ENCODE measurements around the gene LARGE1.
A peak's percentile ranks its signal among the peaks of the same experiment; 100 is the strongest.

Gene LARGE1

DNA sequence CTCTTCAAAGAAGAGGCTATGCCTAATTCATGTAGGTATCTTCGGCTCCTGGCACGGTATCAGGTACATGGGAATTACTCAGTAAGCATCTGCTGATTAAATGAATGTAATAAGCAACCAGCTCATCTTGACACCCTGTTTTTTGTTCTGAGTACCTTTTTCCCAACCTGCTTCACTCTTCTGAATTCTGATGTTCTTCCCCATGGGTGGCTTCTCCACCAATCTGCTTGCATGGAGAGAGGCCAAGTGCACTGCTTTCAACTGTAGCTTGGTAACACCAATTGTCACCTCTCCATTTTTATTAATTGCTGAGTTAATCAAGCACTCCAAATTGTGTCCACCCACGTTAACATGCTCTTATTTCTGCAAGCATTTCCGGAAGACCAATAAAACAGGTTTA is 40.5 kb downstream of the LARGE1 start:
- DNase-seq (ENCODE audit: insufficient read length, low spot score) (no peak), FAIRE-seq (no peak)
- TF ChIP-seq PAX5 (IDR thresholded peaks at IDR 0.05; ENCODE audit: insufficient read depth, low read length, severe bottlenecking), result no peak
- TF ChIP-seq SPI1 (IDR thresholded peaks at IDR 0.05; ENCODE audit: low read depth, low read length), result no peak
- TF ChIP-seq TAF1 (IDR thresholded peaks at IDR 0.05; ENCODE audit: low read depth, low read length), result no peak
- TF ChIP-seq POU2F2 (IDR thresholded peaks at IDR 0.05; ENCODE audit: low read depth, low read length), result no peak
- TF ChIP-seq POLR2A (IDR thresholded peaks at IDR 0.05; ENCODE audit: low read depth, low read length), result no peak
- TF ChIP-seq POLR2AphosphoS5 (IDR thresholded peaks at IDR 0.05; ENCODE audit: low read depth, low read length), result no peak

DNA sequence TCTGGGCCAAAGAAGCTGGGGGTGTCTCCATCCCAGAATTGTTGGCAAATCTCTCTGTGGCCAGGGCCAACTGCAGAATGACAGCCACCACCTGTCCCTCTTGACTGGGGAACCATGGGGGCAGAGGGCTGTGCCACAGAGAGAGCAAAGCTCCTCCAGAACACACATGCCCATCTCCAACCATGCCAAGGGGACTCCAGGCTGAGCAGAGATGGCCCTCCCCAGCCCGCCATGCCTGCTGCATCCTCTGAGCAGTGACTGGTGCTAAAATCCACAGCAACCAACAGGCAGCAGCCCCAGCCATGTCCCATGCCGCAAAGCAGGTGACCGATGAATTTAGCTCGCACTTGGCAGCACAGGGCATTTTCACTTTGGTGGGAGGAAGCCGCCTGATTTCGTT is 45.0 kb downstream of the LARGE1 start:
- DNase-seq (ENCODE audit: insufficient read length, low spot score), result no peak
- no peak for FAIRE-seq
- TF ChIP-seq SPI1 (IDR thresholded peaks at IDR 0.05; ENCODE audit: low read depth, low read length), result no peak
- no peak for TF ChIP-seq POU2F2 (IDR thresholded peaks at IDR 0.05; ENCODE audit: low read depth, low read length)
- no peak for TF ChIP-seq PAX5 (IDR thresholded peaks at IDR 0.05; ENCODE audit: insufficient read depth, low read length, severe bottlenecking)
- TF ChIP-seq POLR2A (IDR thresholded peaks at IDR 0.05; ENCODE audit: low read depth, low read length), result no peak
- TF ChIP-seq TAF1 (IDR thresholded peaks at IDR 0.05; ENCODE audit: low read depth, low read length), result no peak

DNA sequence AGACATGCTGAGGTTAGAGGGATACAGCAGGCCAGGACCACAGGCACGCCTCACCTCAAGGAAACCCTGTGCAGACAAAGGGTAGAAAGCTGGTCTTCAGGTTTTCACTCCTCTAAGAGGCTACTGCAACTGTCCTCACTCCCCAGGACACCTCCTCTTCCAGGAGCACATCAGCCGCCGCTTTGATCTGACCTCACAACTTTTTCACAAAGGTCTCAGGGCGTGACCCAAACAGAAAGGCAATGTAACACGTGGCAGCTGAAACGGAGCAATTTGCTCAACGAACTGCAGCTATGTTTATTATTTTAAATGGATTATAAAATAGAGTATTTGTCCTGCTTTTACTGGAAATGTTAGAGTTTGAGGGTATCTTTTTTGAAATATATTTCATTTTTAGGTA is 46.1 kb downstream of the LARGE1 start:
- no peak for FAIRE-seq
- TF ChIP-seq PAX5 (IDR thresholded peaks at IDR 0.05; ENCODE audit: insufficient read depth, low read length, severe bottlenecking) (no peak), TAF1 (IDR thresholded peaks at IDR 0.05; ENCODE audit: low read depth, low read length) (no peak), POLR2AphosphoS5 (IDR thresholded peaks at IDR 0.05; ENCODE audit: low read depth, low read length) (no peak), POU2F2 (IDR thresholded peaks at IDR 0.05; ENCODE audit: low read depth, low read length) (no peak), POLR2A (IDR thresholded peaks at IDR 0.05; ENCODE audit: low read depth, low read length) (no peak), SPI1 (IDR thresholded peaks at IDR 0.05; ENCODE audit: low read depth, low read length) (no peak)

DNA sequence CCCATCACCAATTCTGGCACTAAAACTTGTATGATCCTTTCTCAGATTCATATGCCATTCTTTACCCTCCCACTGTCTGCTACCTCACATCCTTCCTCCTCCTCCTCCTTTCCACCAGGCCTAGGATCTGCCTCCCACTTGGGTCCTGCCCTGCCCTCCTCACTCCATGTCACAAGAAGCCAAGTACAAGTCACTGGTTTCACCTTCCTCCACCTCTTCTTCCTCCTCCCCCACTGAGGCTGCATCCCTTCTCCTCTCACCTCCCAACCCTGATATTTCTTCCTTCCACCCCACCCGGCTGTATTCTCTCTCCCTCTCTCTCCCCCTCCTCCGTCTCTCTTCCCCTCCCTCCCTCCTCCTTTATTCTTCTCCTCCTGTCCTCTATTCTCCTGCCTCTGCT is 46.6 kb downstream of the LARGE1 start:
- no peak for DNase-seq (ENCODE audit: insufficient read length, low spot score)
- no peak for TF ChIP-seq POU2F2 (IDR thresholded peaks at IDR 0.05; ENCODE audit: low read depth, low read length)
- TF ChIP-seq POLR2A (IDR thresholded peaks at IDR 0.05; ENCODE audit: low read depth, low read length), result no peak
- FAIRE-seq, result no peak

More for the DNA sequence above, 46.1 kb downstream of the LARGE1 start:
- DNase-seq (ENCODE audit: insufficient read length, low spot score), result no peak

DNA sequence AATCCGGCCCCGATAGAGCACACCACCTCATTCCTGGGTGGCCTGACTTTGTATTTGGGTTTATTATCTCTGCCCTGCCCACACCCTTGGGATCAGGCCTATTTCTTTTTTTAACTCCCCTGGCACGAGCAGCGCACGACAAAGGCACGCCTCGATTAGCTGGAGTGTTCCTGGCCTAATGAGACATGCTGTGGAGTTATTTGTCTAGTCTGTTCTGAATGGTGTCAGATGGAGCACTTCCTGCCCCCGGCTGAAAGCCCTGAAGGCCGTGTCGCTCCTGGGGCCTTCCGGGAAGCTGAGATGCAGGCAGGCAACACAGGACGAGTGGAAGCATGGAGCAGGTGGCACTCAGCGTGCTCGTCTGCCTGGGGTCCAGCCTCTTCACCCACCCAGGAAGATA is 47.1 kb downstream of the LARGE1 start:
- DNase-seq (ENCODE audit: insufficient read length, low spot score) (no peak), FAIRE-seq (no peak)
- TF ChIP-seq POLR2A (IDR thresholded peaks at IDR 0.05; ENCODE audit: low read depth, low read length), result no peak
- no peak for TF ChIP-seq SPI1 (IDR thresholded peaks at IDR 0.05; ENCODE audit: low read depth, low read length)
- no peak for TF ChIP-seq PAX5 (IDR thresholded peaks at IDR 0.05; ENCODE audit: insufficient read depth, low read length, severe bottlenecking)
- no peak for TF ChIP-seq TAF1 (IDR thresholded peaks at IDR 0.05; ENCODE audit: low read depth, low read length)
- TF ChIP-seq POLR2AphosphoS5 (IDR thresholded peaks at IDR 0.05; ENCODE audit: low read depth, low read length), result no peak
- TF ChIP-seq POU2F2 (IDR thresholded peaks at IDR 0.05; ENCODE audit: low read depth, low read length), result no peak

DNA sequence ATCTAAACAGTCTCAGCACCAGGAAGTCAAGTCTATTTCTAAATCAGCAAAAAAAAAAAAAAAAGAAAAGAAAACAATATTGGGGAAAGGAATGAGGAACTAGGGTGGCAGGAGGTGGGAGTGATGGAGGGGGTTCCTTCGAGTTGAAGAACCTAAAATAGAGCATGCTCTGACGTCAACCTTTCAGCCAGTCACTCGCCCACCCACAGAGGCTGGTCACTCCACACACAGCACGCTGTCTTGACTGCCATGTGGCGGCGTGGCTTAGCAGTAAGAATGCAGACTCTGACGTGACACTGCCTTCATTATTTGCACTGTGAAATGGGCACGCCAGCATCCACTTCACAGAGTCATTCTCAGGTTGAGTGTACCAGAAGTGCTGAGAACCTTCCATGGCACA is 48.3 kb downstream of the LARGE1 start:
- no peak for FAIRE-seq
- no peak for DNase-seq (ENCODE audit: insufficient read length, low spot score)

DNA sequence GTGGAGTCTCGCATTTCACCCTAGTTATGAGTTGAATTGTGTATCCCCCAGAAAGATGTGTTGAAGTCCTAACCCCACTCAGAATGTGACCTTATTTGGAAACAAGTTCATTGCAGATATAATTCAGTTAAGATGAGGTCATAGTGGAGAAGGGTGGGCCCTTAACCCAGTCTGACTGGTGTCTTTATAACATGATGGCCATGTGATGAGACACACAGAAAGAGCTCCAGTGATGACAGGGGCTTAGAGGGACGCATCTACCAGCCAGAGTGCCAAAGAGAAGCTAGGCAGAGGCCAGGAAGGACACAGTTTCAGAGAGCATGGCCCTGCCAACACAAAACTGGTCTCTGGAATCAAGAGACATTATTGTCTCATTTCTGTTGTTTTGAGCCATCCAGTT is 50.3 kb downstream of the LARGE1 start:
- DNase-seq (ENCODE audit: insufficient read length, low spot score) (no peak), FAIRE-seq (no peak)
- TF ChIP-seq POLR2A (IDR thresholded peaks at IDR 0.05; ENCODE audit: low read depth, low read length) (no peak), POLR2AphosphoS5 (IDR thresholded peaks at IDR 0.05; ENCODE audit: low read depth, low read length) (no peak), POU2F2 (IDR thresholded peaks at IDR 0.05; ENCODE audit: low read depth, low read length) (no peak), TAF1 (IDR thresholded peaks at IDR 0.05; ENCODE audit: low read depth, low read length) (no peak), SPI1 (IDR thresholded peaks at IDR 0.05; ENCODE audit: low read depth, low read length) (no peak), PAX5 (IDR thresholded peaks at IDR 0.05; ENCODE audit: insufficient read depth, low read length, severe bottlenecking) (no peak)

More for the DNA sequence above, 48.3 kb downstream of the LARGE1 start:
- TF ChIP-seq PAX5 (IDR thresholded peaks at IDR 0.05; ENCODE audit: insufficient read depth, low read length, severe bottlenecking), result no peak
- peak; percentile 62 for TF ChIP-seq SPI1 (IDR thresholded peaks at IDR 0.05; ENCODE audit: low read depth, low read length)

DNA sequence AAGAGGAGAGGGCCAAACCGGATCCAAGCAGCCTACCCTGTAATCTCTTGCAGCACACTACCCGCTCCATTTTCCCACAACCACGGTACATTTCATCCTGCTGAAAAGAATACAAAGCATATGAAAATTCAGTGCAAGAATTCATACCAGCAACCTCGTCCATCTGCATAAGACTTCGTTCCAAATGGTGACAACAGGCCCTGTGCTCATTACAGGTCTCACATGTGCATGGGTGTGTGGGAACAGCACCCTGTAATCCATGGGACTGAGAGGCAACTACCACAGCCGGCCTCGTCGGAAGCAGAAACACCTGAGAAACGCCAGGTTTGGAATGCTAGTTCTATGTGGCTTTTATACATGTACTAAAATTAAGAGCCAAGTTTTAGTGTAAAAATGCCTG is 52.3 kb downstream of the LARGE1 start:
- no peak for FAIRE-seq

DNA sequence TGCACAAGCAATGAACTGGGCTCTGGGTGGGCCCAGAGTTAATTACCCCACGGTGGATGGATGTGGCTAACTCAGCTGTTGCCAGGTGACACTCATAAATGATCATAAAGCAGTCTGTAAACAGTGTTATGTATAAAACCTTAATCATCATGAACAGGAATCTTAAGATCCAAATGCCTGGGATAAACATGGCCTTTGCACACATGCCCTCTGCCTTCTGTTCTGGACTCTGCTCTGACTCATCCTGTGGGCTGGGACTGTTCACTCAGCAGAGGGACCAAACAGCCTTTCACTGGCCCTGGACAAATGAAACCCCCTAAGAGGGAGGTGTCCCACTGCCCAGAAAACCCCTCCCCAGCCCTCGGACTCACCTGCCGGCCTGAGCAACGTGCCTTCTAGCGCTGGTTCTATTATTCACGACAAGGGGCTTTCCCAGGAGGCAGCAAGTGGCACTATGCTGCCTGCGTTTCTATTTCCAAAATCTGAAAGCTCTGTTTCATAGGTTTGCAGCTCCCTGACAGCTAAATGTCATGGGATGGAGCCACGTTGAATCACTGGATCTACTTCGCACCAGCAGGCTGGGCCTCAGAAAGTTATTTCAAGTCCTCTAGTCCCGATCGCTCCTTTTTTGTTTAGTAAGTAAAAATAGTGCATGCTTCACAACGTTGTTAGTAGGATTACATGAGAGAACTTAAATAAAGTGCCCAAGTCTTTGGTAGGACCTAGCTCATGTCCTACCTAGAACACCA is 53.0 kb downstream of the LARGE1 start:
- TF ChIP-seq PAX5 (IDR thresholded peaks at IDR 0.05; ENCODE audit: insufficient read depth, low read length, severe bottlenecking) (no peak), POLR2A (IDR thresholded peaks at IDR 0.05; ENCODE audit: low read depth, low read length) (no peak), SPI1 (IDR thresholded peaks at IDR 0.05; ENCODE audit: low read depth, low read length) (no peak), TAF1 (IDR thresholded peaks at IDR 0.05; ENCODE audit: low read depth, low read length) (no peak), POU2F2 (IDR thresholded peaks at IDR 0.05; ENCODE audit: low read depth, low read length) (no peak), POLR2AphosphoS5 (IDR thresholded peaks at IDR 0.05; ENCODE audit: low read depth, low read length) (no peak)
- FAIRE-seq, result no peak
- DNase-seq (ENCODE audit: insufficient read length, low spot score), result no peak

More for the DNA sequence above, 52.3 kb downstream of the LARGE1 start:
- no peak for DNase-seq (ENCODE audit: insufficient read length, low spot score)
- TF ChIP-seq POU2F2 (IDR thresholded peaks at IDR 0.05; ENCODE audit: low read depth, low read length) (no peak), POLR2AphosphoS5 (IDR thresholded peaks at IDR 0.05; ENCODE audit: low read depth, low read length) (no peak), POLR2A (IDR thresholded peaks at IDR 0.05; ENCODE audit: low read depth, low read length) (no peak), PAX5 (IDR thresholded peaks at IDR 0.05; ENCODE audit: insufficient read depth, low read length, severe bottlenecking) (no peak), TAF1 (IDR thresholded peaks at IDR 0.05; ENCODE audit: low read depth, low read length) (no peak), SPI1 (IDR thresholded peaks at IDR 0.05; ENCODE audit: low read depth, low read length) (no peak)

DNA sequence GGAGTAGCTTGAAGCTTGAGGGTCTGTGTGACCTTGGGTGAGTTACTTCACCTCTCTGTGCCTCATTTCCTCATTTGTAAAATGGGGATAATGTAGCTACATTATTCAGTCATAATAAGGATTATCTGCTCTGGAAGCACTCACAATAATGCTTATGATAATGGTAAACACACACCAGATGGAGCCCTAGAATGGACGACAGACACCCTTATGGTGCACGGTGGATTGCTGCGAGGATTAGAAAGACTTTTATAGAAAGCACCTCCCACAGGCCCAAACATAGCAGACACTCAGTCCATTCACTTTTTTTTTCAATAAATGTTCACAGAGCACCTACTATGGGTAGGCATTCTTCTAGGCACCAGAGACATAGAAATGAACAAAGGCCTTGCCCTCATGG is 53.8 kb downstream of the LARGE1 start:
- no peak for TF ChIP-seq SPI1 (IDR thresholded peaks at IDR 0.05; ENCODE audit: low read depth, low read length)
- no peak for TF ChIP-seq TAF1 (IDR thresholded peaks at IDR 0.05; ENCODE audit: low read depth, low read length)
- no peak for TF ChIP-seq PAX5 (IDR thresholded peaks at IDR 0.05; ENCODE audit: insufficient read depth, low read length, severe bottlenecking)
- TF ChIP-seq POU2F2 (IDR thresholded peaks at IDR 0.05; ENCODE audit: low read depth, low read length), result no peak
- no peak for TF ChIP-seq POLR2A (IDR thresholded peaks at IDR 0.05; ENCODE audit: low read depth, low read length)
- no peak for TF ChIP-seq POLR2AphosphoS5 (IDR thresholded peaks at IDR 0.05; ENCODE audit: low read depth, low read length)
- no peak for FAIRE-seq
- DNase-seq (ENCODE audit: insufficient read length, low spot score), result no peak
